Hippocampal formation (tissue), 2 donors: Measurements from ENCODE around the gene CTXND1.

Source experiments
- DNase-seq, 2 donors: peaks; one replicate each; lab custom pipeline; 2025; lab: John Stamatoyannopoulos, UW

CTXND1 gene

DNA sequence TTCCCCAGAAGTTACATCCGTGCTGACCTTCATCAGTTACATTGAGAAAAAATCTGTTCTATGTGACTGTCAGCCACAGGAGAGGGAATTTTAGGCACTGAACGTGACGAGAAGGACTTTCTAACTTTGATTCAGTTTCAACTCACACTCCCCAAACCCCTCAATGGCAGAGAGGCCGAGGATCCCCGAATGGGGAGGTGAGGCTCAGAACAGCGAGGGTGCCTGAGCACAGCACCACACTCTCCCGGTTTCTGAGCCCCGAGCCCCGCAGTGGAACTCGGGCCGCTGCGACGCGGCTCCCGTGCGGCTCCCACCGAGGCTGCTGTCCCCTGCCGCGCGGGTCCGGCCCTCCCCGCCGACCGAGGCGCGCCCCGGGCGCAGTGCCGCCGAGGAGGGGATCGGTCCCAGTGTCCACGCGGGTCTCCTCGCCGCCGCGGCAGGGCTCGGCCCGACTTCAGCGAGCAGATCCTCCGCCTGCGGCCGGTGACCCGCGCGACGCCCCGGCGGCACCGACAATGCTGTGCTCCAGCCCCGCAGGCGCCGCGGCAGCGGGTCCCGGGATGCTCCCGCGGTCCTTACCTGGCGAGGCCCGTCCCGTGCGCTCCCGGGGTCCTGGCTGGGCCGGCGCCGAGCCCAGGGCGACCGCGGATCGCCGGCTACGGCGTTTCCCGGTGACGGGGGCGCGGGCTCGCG lies 439 bp downstream of the CTXND1 start:
- no peak for DNase-seq

DNA sequence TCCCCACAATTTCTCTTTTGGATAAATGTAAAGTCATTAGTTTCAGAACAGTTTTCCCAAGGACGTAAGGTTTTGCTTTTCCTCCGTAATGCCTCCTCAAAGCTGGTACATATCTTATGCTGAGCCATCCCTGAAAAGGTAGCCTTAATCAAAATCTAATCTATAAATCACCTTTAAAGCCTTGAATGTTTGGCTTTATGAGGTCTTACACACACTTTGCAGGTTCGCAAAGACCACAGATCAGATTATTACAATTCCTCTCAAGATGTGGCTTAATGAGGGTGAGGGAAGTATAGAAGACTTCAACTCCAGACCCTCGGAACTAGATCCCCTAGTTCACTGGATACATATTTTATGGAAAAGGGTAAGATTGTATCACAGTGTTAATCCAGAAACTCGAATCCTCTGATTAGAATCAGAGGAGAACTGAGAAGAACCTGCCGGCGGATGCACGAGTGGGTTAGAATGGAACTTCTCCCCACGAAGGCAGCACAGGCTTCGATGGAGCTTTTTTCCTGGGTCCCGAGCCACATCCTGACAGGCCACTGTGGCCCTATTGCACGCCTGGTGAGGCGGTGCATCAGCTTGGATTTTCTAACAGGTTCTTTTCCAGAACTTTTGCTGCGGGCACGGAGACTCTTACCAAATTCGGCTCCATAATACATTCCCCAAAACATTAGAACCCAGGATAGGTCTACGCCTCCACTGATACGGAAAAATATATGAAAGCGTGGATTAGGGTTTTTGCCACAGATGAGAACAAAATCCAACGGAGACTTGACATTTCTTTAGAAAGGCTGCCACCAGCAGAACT lies 1.2 kb downstream of the CTXND1 start:
- no peak for DNase-seq

DNA sequence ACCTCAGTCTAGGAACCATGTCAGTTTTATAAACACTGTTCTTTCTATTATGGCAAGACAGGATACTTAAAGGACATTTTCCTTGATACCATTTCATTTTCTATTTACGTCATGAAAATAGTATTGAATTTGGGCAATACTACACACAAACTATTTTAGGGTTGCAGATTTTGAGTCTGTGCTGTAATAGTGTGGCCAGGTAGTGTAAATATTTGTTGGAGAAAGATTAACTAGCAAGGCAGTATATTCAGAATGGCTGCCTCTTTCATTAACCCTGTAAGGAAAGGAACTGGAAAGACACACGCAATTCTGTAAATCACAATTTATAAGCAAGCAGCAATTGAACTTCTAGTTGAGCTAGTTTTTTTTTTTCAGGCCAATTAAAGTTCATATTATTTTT lies 2.0 kb downstream of the CTXND1 start:
- DNase-seq = no peak

DNA sequence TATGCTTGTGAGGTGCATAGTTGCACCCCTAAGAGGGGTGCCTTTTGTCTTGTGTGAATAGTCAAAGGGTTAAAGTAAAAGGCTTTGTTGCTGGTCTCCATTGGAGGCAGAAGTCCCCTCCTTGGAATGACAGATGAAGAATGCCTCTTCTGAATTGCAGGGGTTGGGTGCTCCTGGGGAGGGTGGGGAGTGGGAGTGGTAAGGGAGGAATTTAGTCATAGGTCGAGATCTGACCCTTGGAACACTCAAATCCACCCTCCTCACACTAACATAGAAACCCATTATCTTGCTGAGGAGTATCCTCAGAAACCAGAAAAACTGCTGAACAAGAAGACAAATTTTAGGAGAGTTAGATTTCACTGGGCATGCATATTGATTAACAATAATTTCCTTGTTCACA lies 4.7 kb downstream of the CTXND1 start:
- no peak for DNase-seq

DNA sequence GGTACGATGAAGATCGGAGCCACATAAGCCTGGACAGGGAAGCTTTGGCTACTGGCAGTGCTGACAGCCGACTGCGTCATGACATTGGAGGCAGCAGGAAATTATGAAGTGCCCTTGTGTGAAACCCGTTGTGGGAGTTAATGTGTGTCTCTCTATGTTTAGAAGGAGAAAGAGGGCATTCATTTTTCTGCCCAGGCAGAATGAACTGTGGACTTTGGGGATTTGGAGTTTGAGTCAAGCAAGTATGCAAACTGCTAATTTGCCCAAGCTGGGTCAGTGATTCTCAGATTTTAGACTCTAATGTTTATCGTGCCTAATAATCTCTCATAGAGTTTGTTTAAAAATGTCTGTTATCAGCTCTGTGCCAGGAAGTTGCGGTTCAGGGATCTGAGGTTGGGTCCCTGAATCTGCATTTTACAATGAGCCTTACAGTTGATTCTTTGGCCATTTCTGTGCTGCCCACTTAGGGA lies 5.6 kb downstream of the CTXND1 start:
- peak in 1 of 2 donors; percentile 50 for DNase-seq

DNA sequence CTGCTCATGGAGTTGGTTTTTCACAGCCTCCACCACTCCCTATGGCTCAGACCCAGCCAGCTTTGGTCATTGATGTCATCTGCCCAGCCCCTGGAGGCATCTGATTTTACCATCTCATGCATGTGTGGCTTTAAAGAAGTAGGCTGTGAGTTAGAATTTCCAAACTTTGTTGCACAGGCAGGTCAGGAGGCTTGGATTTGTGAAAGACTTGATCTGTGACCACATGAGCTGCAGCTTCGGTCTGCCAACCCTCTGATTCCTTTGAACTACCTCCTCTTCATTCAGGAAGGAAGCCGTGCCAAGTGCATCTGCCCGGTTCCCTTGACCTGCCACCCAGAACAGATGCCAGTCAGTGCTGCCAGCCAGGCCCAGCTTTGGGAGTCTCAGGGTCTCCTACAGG lies 9.2 kb downstream of the CTXND1 start:
- no peak for DNase-seq

DNA sequence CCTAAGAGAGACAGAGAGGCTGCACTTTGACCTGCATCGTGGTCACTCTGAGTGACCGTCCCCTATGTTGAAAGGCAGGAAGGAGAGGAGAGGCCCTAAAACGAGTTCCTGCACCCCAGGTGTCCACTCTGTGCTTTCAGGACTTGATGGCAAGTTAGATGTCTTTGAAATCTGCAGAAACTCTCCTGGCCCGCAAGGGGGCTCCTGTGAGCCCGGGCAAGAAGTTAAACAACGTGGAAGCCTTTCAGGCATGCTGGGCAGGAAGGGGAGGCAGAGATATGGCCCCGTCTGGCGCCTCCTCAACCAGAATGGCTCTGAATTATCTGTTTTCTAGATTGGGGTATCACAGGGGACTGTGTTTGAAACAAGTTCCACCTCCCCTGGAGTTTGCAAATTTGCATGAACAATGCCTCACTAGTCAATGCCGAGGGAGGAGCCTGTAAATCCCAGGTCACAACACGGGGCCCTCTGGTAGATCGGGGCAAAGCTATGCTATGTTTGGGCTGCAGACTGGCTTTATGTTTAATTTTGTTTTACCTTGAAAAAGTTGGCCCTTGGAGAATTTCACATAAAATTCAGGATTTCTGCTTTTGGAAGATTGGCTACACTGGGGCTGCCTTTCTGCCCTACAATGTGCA lies 9.8 kb downstream of the CTXND1 start:
- no peak for DNase-seq

DNA sequence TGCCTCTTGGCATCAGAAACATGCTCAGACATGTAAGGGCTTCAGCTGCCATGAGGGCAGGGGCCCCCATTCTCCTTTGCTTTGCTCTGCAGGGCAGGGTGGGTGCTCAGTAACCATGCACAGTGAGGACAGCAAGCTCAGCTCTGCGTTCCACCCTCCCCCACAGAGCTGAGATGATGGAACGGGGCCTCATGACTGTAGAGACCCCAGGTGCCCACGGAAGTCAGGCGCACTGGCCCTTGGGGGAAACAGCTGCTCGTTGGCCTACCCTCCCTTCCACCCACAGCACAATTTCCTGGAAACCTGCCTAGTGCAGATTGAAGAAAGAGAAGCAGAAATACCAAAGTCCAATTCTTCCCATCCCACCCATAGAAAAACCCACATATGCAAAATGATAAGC lies 10.5 kb downstream of the CTXND1 start:
- DNase-seq = no peak

DNA sequence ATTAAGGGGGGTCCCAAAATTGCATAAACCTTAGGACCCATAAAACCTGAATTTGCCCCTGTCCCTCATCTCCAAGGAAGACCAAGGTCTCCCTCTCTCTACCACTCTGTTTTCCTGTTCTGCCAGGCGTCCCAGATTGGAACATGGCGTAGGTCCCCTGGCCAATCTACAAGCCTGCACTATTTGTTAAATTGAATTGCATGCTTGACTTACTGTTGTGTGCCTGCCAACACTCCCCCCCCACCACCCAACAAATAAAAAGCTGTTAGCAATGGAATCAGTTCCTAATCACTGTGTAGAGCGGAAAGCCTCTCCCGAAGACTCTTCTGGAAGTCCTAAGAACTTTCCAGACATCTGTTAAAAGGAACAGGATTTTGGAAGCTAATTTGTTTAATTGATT lies 11.7 kb downstream of the CTXND1 start:
- DNase-seq = peak in 1 of 2 donors; percentile 24

DNA sequence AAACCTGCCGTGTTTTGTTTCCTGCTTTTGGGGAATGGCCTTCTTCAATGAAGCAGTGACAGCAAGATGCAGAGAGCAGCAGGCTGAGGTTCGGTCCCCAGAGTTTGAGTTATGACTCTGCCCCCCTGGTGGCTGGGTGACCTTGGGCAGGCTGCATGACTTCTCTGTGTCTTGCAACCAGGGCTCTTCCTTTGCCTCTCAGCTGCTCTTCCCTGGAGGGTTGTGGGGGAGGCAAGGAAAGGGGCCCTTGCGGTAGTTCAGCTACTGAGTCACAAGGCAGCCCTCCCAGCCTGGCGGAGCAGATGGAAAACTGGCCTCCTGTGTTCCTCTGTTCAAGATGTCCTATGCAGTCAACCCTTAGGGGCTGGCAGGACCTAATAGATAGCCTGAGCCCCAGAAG lies 17.1 kb downstream of the CTXND1 start:
- no peak for DNase-seq

DNA sequence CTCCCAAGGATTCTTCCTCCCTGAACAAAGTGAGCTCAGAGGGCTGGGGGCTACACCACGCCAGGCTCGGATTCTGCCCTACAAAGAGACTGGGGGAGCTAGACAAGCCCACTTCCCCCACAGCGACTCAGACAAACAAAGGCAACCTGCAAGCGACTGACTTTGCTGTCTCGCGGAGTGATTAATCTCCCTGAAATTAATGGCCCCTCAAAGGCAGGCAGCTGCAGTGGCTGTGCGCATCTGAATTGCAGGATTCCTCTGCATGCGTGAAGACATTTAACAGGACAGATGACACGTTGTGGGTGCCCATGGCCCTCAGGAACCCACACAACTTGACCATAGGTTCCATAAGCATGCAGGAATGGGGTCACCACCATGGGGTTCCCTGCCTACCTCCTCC lies 18.4 kb downstream of the CTXND1 start:
- DNase-seq = no peak

DNA sequence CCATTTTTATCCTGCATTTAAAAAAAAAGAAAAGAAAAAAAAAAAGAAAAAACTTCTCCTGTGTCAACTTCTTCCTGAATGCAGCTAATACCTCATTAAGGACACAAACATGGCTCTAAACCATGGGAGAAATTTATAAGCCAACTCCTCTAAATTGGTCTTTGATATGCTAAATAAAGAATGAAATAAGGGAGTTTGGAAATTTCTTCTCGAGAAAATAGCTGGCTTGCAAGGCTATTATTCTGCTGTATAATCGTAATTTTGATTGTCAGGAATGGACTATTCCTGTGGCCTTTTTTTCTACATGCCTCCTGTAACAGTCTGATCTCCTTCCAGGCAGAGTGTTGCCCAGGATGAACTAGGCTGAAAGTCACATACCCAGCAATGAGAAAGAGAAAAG lies 20.6 kb downstream of the CTXND1 start:
- no peak for DNase-seq

DNA sequence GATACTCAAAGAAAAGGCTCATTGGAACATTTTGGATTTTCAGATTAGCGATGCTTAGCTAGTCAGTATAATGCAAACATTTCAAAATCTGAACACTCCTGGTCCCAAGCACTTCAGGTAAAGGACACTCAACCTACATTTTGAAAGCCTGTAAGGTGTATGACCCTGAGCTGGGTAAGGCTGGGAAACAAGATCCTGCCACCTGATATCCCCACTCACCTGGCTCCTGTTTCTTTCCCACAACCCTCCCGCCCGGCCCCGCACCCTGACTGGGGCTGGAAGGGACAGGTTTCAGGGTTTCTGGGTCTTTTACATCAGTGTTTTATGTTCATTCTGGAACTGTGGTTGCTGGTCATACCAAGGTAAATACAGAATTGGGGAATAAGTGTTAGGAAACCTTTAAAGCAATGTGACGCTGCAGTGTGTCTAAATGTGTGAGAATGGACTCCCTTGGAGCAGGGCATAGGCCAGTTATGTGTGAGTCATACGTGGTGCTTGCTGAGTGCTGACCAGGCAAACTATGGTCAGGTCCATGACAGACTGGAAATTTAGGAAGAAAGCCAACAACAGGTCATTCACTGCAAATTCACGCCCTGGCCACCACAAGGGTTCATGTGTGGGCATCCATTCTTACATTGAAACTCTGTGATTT lies 22.9 kb downstream of the CTXND1 start:
- DNase-seq = no peak

DNA sequence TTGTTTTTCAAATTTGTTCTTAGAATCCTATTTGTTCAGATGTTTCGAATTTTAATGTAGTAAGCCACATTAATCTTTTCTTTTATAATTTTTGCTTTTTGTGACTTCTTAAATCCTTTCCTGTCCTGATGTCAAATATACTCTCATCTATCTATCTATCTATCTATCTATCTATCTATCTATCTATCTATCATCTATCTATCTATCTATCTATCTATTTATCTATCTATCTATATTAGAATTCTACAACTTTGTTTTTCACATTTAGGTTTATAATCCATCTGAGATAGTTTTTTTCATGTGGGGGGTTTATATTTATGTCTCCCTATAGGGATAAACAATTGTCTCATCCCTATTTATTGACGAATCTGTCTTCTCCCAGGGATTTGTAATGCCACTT lies 32.1 kb downstream of the CTXND1 start:
- DNase-seq = no peak

DNA sequence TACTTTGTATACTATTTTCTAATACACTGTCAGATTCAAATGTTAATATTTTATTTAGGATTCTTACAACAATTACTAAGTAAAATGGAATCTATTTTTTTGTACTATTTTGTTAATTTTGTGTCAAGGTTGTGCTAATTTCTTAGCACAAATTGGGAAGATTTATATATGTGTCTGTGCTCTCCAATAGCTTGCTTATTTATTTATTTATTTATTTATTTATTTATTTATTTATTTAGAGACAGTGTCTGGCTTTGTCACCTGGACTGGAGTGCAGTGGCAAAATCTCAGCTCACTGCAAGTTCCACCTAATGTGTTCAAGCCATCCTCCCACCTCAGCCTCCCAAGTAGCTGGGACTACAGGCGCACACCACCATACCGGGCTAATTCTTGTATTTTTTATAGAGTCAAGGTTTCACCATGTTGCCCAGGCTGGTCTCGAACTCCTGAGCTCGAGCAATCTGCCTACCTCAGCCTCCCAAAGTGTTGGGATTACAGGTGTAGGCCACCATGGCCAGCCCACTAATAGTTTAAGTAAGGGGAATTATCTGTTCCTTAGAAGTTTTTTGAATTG lies 34.6 kb downstream of the CTXND1 start:
- no peak for DNase-seq

DNA sequence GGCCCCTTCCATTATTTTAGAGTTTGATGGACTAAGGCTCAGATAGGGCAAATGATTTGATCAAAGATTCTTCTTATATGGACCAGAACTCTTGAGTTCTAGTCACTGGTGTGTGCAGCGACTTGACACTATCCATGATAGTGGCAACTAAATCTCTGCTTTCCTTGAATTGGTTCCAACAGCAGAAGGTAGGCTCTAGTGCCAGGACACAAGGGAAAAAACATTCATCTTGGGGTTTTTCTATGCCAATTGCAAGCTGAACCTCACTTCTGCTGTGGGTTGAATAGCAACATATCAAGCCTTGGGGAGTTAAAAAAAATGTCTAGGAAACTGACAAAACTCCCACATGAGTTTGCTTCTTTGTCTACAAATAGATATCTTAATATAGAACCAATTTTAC lies 35.1 kb downstream of the CTXND1 start:
- no peak for DNase-seq

DNA sequence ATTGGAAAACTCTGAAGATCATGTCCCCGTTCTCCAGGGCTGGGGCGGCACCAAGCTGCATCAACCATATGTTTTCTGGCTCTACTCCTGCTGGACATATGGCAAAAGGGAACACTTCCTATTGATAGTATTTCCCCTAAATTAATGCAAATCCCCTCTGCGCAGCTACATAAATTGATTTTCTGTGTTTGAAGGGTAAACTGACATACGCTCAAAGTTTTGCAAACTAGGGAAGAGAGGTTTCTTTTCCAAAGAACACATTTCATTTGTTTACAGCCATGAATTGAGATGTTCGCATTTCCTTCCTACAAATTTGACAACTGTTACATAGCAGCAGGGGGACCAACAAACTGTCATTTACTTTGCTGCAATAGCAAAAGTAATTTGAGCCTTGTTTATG lies 35.9 kb downstream of the CTXND1 start:
- DNase-seq = no peak

DNA sequence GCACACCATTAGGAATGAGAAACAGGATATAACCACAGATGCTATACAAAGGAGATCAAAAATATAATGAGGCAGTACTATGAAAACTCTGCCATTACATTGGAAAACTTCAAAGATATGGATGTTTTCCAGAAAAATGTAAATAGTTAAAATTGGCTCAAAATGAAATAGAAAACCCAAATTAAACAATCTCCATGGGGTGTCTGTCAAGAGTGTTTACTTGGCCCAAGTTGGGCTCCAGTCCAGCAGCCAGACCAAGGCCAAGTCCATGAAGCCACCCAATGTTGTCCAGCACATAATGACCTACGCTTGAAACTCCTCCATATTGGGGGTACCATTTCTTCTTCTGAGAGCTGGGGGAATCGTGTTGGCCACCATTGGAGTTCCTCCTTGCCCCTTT lies 37.1 kb downstream of the CTXND1 start:
- no peak for DNase-seq

DNA sequence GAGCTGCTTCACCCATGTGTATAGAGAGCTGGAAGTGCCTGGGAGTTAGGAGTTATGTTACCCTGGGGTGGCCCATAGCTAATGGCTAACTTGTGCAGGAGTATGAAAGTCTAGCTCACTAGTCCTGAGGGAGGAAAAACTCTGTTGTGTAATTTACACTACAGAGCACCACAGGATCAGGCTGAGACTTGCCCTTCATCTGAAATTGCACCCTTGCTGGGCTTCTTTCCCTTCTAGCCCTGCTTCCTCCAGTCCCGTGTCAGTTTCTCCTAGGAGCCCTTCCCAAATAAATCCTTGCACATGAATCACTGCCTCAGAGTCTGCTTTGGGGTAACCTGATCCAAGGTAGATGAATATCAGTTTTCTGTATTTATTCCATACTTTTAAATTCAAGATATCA lies 40.0 kb downstream of the CTXND1 start:
- DNase-seq = no peak

DNA sequence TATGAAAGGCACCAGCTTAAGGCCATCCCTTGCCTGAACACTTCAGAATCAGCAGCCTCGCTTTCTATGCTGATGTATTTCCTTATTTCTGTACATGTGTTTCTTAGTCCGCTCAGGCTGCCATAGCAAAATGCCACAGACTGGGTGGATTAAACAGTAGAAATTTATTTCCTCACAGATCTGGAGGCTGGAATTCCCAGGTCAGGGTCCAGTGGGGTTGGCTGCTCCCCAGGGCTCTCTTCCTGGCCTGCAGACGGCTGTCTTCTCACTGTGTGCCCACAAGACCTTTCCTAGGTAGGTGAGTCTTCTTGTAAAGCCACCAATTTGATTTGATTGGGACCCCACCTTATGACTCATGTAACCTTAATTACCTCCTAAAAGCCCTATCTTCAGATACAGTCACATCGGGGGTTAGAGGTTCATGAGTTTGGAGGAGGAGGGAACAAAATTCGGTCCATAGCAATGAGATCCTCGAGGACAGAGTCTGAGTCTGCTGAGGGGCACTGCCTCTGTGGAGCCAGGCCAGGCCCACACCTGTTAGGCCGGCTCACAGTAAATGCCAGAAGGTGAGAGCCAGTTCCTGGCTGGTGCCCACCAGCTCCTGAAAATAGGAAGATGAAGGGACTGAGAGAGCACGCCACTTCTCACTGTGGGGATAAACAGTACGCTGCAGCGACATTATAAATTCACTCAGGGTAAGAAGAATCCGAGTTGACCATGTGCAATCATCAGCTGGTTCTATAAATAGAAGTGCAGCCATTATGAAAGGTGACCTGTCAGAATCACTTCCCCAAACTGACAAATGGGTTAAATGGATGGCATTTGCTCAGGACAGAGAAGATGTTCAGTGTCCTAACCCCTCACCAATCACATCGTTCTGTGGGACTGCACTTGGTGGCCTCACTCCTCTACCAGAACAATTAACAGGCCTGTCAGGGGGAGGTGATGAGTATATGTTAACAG lies 41.1 kb downstream of the CTXND1 start:
- DNase-seq = no peak
